Ishikawa (cell line): ENCODE results near the gene STAT1.

Experiments used
- CEBPB ChIP-seq: IDR thresholded peaks from 2 replicates; pipeline ENCODE4 v1.6.1; 2012
- CREB1 ChIP-seq: IDR thresholded peaks from 2 replicates; pipeline ENCODE4 v1.6.1; 2012; ENCODE audit warnings: low read depth
- EGR1 ChIP-seq: IDR thresholded peaks from 2 replicates; pipeline ENCODE4 v1.6.1; 2012
- EP300 ChIP-seq: IDR thresholded peaks from 2 replicates; pipeline ENCODE4 v1.6.1; 2012; ENCODE audit warnings: borderline replicate concordance
- FOXM1 ChIP-seq: IDR thresholded peaks from 2 replicates; pipeline ENCODE4 v1.6.1; 2012; ENCODE audit warnings: low read depth, borderline replicate concordance
- NFIC ChIP-seq: IDR thresholded peaks from 2 replicates; pipeline ENCODE4 v1.6.1; 2012
- RAD21 ChIP-seq: IDR thresholded peaks from 2 replicates; pipeline ENCODE4 v1.6.1; 2012; ENCODE audit warnings: low read depth
- REST ChIP-seq: IDR thresholded peaks from 2 replicates; pipeline ENCODE4 v1.6.1; 2012; ENCODE audit warnings: low read depth, mild to moderate bottlenecking
- TAF1 ChIP-seq: IDR thresholded peaks from 2 replicates; pipeline ENCODE4 v1.6.1; 2012; ENCODE audit warnings: low read depth, mild to moderate bottlenecking
- TCF12 ChIP-seq: IDR thresholded peaks from 2 replicates; pipeline ENCODE4 v1.6.1; 2012; ENCODE audit warnings: low read depth
- TEAD4 ChIP-seq: IDR thresholded peaks from 2 replicates; pipeline ENCODE4 v1.6.1; 2012
- USF1 ChIP-seq: IDR thresholded peaks from 2 replicates; pipeline ENCODE4 v1.6.1; 2012
- YY1 ChIP-seq: IDR thresholded peaks from 2 replicates; pipeline ENCODE4 v1.6.1; 2012; ENCODE audit warnings: low read depth
- ZBTB7A ChIP-seq: IDR thresholded peaks from 2 replicates; pipeline ENCODE4 v1.6.1; 2012; ENCODE audit warnings: low read depth
- TF ChIP-seq, protein P1 (sequence below): IDR thresholded peaks from 2 replicates; pipeline ENCODE4 v1.6.1; 2012

STAT1 gene

GRCh38 chr2:191050640-191050987, 36.6 kb upstream of the STAT1 start:
- TF ChIP-seq CREB1: no peak
- TF ChIP-seq REST: no peak
- no peak for TF ChIP-seq YY1
- TF ChIP-seq TEAD4: no peak
- no peak for TF ChIP-seq FOXM1
- TF ChIP-seq TAF1: no peak
- TF ChIP-seq EGR1: no peak
- TF ChIP-seq RAD21: no peak
- TF ChIP-seq ZBTB7A: no peak
- no peak for TF ChIP-seq USF1
- TF ChIP-seq NFIC: no peak
- no peak for TF ChIP-seq TCF12
- TF ChIP-seq EP300: no peak
- TF ChIP-seq, protein P1, sequence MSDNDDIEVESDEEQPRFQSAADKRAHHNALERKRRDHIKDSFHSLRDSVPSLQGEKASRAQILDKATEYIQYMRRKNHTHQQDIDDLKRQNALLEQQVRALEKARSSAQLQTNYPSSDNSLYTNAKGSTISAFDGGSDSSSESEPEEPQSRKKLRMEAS: no peak
- no peak for TF ChIP-seq CEBPB

DNA sequence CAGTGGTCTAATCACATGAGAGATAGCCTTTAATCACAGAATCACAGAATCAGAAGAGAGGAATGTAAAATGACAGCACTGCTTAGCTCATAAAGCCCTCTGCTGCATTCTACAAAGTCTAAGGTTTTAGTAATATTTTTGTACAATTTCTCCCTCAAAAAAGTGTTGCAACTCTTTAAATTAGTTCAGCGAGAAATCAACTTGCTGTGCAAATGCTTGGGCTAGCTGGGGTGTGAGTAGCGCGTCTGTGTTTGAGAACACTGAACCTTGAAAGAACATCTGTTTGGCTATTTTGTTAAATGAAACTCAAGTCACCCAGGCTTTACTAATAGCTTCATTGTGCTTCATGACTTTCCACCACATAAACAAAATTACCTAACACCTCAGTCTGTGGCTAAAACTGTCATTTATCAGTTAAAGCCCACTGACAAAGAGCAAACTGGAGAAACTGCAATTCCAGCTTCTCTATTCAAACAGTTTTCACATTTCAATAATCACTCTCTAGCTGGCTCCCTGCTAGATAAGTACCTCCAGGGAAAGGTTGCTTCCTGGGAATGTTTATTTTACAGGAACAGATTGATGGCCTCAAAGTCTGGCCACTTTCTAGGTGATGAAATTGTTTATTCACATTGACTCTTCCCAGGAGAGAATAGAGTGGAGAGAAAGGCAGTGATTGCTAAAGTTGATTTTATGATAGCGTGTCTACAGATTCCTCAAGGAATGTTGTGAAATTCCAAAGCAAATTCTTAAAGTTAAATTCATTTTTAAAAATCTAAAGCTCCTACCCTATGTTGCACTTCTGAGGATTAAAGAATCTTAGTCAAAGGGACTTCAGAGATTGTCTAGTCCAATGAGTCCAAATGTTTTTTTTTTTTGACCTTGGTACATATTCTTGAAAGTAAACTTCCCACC, 36.0 kb upstream of the STAT1 start:
- TF ChIP-seq RAD21 (no peak), EP300 (no peak), REST (no peak), TEAD4 (no peak), CREB1 (no peak), EGR1 (no peak), TCF12 (no peak), USF1 (no peak), FOXM1 (no peak), ZBTB7A (no peak), CEBPB (no peak)

DNA sequence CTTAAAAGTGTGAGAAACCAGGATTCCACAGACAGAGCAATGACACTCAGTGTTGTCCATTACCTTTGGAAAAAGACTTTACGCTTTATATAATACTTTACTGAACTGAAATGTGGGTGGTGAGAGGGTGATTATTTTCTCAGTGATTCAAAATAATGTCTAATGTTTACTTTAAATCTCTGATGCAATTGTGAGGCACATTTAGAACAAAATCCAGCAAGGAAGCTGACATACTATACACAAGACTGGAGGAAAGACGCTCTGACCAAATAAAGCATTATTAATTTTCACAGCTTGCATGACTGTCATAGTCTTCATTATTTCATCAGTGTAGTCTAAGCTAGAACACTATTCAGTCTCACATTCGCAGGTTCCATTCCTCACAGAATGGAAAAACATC, 34.1 kb upstream of the STAT1 start:
- no peak for TF ChIP-seq FOXM1
- no peak for TF ChIP-seq NFIC
- no peak for TF ChIP-seq REST
- no peak for TF ChIP-seq TEAD4
- TF ChIP-seq TCF12: no peak
- no peak for TF ChIP-seq EGR1
- no peak for TF ChIP-seq TAF1

DNA sequence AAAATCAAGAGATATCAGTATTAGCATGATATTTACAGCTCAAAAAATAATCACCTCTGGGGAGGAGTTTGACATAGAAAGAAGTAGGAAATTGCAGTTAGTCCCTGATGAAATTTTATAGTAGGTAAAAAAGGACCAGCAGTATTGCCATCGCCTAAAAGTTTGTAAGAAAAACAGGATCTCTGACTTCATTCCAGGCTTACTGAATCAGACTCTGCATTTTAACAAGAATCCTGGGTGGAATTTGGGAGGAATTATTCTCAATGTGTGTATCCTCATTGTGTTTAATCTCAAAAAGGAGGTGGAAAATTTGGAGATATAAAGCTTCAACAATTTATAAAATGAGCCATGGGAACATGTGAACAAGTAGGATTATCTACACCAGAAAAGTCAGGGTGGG, 31.2 kb upstream of the STAT1 start:
- no peak for TF ChIP-seq CEBPB
- no peak for TF ChIP-seq YY1
- no peak for TF ChIP-seq RAD21
- no peak for TF ChIP-seq NFIC
- no peak for TF ChIP-seq EP300
- no peak for TF ChIP-seq ZBTB7A
- TF ChIP-seq USF1: no peak
- TF ChIP-seq TCF12: no peak
- TF ChIP-seq EGR1: no peak
- TF ChIP-seq CREB1: no peak
- TF ChIP-seq FOXM1: no peak
- TF ChIP-seq REST: no peak
- TF ChIP-seq, protein P1: no peak
- no peak for TF ChIP-seq TEAD4
- TF ChIP-seq TAF1: no peak
